ENCODE data around the gene FFAR4.

FFAR4 gene

DNA sequence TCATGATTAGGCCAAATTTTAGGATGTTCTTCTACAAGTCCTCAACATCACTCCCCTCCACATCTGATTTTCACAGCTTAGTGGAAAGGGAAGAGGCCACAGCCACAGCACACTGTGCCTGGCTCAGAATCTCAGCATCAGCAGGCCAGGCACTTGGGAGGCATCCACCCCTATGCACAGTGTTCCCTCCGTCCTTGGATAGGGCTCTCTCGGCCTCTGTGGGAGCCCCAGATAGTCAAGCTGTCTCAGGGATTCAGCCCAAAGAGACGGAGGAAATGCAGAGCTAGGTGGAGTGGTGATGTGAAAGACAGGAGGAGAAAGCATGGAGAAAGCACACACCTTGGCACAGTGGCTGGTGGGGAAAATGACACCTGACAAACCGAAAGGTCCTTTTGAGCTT, 33.3 kb downstream of the FFAR4 start:
- H2BK15ac ChIP-seq (ENCODE audit: low read depth, poor library complexity, severe bottlenecking) = no peak overlapping the region
- WGBS = 83% methylated on average over 4 of the region's 4 CpGs
- H3K23ac ChIP-seq (ENCODE audit: low read length in 2 of 2) = no peak overlapping the region
- DNase-seq = no peak
- H3K27ac ChIP-seq (ENCODE audit: low read length, poor library complexity, severe bottlenecking) = no peak overlapping the region
- no peak overlapping the region for H4K91ac ChIP-seq (ENCODE audit: low read length)
- H3K9me3 ChIP-seq (ENCODE audit: control insufficient read depth, low read length) = no peaks in the 10 kb centered on the region
- no peaks in the 10 kb centered on the region for H3K36me3 ChIP-seq (ENCODE audit: control insufficient read depth in 1 of 2, insufficient read depth in 2 of 2, low read depth in 1 of 2, low read length in 2 of 2)
- H2BK5ac ChIP-seq (ENCODE audit: low read depth, low read length, poor library complexity, severe bottlenecking) = no peak overlapping the region
- H3K79me1 ChIP-seq (replicated peaks; ENCODE audit: low read length, poor library complexity, severe bottlenecking) = no peaks in the 10 kb centered on the region
- H3K4me2 ChIP-seq (ENCODE audit: low read length, poor library complexity, severe bottlenecking) = no peak overlapping the region
- H2AK5ac ChIP-seq (ENCODE audit: low read length, severe bottlenecking) = no peak overlapping the region
- H3K4me3 ChIP-seq (ENCODE audit: insufficient read depth in 1 of 2, low read depth in 1 of 2, low read length in 2 of 2) = no peak overlapping the region
- H4K8ac ChIP-seq (ENCODE audit: low read length) = no peak overlapping the region
- no peak overlapping the region for H3K9ac ChIP-seq (ENCODE audit: low read length)
- H3K27me3 ChIP-seq (ENCODE audit: control insufficient read depth in 1 of 2, insufficient read depth in 1 of 2, low read length in 2 of 2) = peaks cover 29 to 48% of the 10 kb centered on the region in 2 experiments
- H3K18ac ChIP-seq (ENCODE audit: low read depth in 1 of 2, low read length in 2 of 2) = no peak overlapping the region
- H2BK120ac ChIP-seq (ENCODE audit: low read depth, low read length) = no peak overlapping the region
- H3K4me1 ChIP-seq (ENCODE audit: control insufficient read depth, insufficient read depth, low read depth, low read length) = peaks cover 22% of the 10 kb centered on the region
- no peak overlapping the region for H2BK12ac ChIP-seq (ENCODE audit: low read length in 2 of 2)
- no peak overlapping the region for H2AFZ ChIP-seq (ENCODE audit: low read depth, low read length)
- H3K14ac ChIP-seq (ENCODE audit: low read length in 2 of 2) = no peak overlapping the region
- no peak overlapping the region for H3K4ac ChIP-seq (ENCODE audit: low read depth in 1 of 2, low read length in 2 of 2)

DNA sequence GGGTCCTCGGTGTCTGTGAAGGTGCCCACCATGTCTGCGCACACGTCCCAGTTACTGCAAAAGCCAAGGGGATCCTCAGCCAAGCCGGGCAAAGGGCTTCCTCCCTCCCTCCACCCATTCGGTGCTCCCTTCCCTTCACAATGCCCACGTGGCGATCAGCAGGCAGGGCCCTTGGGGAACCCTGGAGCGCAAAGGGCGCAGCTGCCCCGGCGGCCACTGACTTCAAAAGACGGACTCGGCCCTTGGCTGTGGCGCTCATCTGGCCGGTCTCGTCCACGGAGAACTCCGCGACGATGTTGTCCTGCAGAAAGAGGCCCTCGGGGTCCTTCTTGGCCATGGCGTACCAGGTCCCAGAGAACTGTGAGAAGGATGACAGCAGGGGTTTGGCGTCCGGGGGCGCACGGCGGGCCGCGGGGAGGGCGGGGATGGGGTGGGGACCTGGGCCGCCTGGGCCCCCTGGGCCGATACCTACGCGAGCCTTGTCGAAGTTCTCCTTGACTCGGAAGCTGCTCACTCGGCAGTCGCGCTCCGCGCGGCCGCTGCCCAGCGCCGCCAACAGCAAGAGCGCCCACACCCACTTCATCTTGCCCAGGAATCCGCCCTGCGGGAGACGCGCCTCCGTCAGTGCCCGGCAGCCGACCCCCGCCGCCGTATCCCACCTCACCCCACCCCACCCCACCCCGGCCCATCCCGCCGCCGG, 34.1 kb downstream of the FFAR4 start:
- H4K91ac ChIP-seq (ENCODE audit: low read length) = no peak overlapping the region
- no peak overlapping the region for H4K8ac ChIP-seq (ENCODE audit: low read length)
- H2BK15ac ChIP-seq (ENCODE audit: low read depth, poor library complexity, severe bottlenecking) = no peak overlapping the region
- H3K9me3 ChIP-seq (ENCODE audit: control insufficient read depth, low read length) = no peaks in the 10 kb centered on the region
- H3K4ac ChIP-seq (ENCODE audit: low read depth in 1 of 2, low read length in 2 of 2) = no peak overlapping the region
- peak; percentile 37 for DNase-seq
- no peak overlapping the region for H3K14ac ChIP-seq (ENCODE audit: low read length in 2 of 2)
- H3K4me1 ChIP-seq (ENCODE audit: control insufficient read depth, insufficient read depth, low read depth, low read length) = peaks cover 18% of the 10 kb centered on the region
- H3K36me3 ChIP-seq (ENCODE audit: control insufficient read depth in 1 of 2, insufficient read depth in 2 of 2, low read depth in 1 of 2, low read length in 2 of 2) = no peaks in the 10 kb centered on the region
- WGBS = 12% methylated on average over 39 of the region's 60 CpGs
- peak overlapping the region; percentile 50 to 56 for H3K4me3 ChIP-seq (ENCODE audit: insufficient read depth in 1 of 2, low read depth in 1 of 2, low read length in 2 of 2)
- H2BK120ac ChIP-seq (ENCODE audit: low read depth, low read length) = no peak overlapping the region
- H3K18ac ChIP-seq (ENCODE audit: low read depth in 1 of 2, low read length in 2 of 2) = no peak overlapping the region
- H3K79me1 ChIP-seq (replicated peaks; ENCODE audit: low read length, poor library complexity, severe bottlenecking) = no peaks in the 10 kb centered on the region
- H3K27me3 ChIP-seq (ENCODE audit: control insufficient read depth in 1 of 2, insufficient read depth in 1 of 2, low read length in 2 of 2) = peaks cover 29 to 49% of the 10 kb centered on the region in 2 experiments
- no peak overlapping the region for H2BK12ac ChIP-seq (ENCODE audit: low read length in 2 of 2)
- H3K4me2 ChIP-seq (ENCODE audit: low read length, poor library complexity, severe bottlenecking) = peak overlapping the region; percentile 100
- H2BK5ac ChIP-seq (ENCODE audit: low read depth, low read length, poor library complexity, severe bottlenecking) = no peak overlapping the region
- no peak overlapping the region for H2AFZ ChIP-seq (ENCODE audit: low read depth, low read length)
- no peak overlapping the region for H3K23ac ChIP-seq (ENCODE audit: low read length in 2 of 2)
- no peak overlapping the region for H3K9ac ChIP-seq (ENCODE audit: low read length)
- no peak overlapping the region for H3K27ac ChIP-seq (ENCODE audit: low read length, poor library complexity, severe bottlenecking)
- no peak overlapping the region for H2AK5ac ChIP-seq (ENCODE audit: low read length, severe bottlenecking)

DNA sequence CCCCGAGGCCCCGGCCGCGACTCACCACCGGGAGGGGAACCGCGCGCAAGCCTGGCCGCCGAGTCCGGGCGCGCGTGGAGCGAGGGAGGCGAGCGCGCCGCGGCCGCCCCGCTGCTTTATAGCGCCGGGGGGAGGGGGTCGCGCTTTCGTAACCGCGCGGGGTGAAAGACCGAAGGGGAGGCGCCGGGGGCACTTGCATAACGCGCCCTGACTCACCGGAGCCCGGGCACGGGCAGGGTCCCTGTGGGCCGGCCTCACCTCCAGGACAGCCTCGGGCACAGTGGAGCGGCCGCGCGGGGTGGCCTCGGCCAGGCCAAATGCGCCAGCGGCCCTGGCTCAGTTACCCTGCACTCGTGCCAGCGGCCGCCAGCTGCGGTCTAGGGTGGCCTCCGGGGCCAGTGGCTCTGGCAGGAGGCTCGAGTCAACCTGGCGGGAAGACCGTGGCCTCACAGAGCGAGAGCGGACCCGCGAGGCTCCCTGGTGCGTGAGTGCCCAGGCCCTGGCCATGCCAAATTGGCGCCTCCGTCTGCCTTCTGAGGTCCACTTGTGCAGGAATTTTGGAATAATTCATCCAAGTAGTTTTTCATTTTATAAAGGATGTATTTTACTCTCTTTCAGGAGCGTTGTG, 34.8 kb downstream of the FFAR4 start, which contains the start of gene RBP4:
RBP4 (minus strand) TSS at position 90 of the 628 bp plus-strand sequence. CDS start 207 bp downstream, outside the sequence.
- H3K4me3 ChIP-seq (ENCODE audit: insufficient read depth in 1 of 2, low read depth in 1 of 2, low read length in 2 of 2) = peak within 1 kb of the TSS; percentile 56 to 63
- DNase-seq = peak; percentile 18
- no peak within 1 kb of the TSS for H2AK5ac ChIP-seq (ENCODE audit: low read length, severe bottlenecking)
- no peak within 1 kb of the TSS for H2BK12ac ChIP-seq (ENCODE audit: low read length in 2 of 2)
- H2BK120ac ChIP-seq (ENCODE audit: low read depth, low read length) = no peak within 1 kb of the TSS
- no peak within 1 kb of the TSS for H4K91ac ChIP-seq (ENCODE audit: low read length)
- H3K27me3 ChIP-seq (ENCODE audit: control insufficient read depth in 1 of 2, insufficient read depth in 1 of 2, low read length in 2 of 2) = peaks cover 29 to 54% of the 10 kb centered on the region in 2 experiments
- no peak within 1 kb of the TSS for H3K27ac ChIP-seq (ENCODE audit: low read length, poor library complexity, severe bottlenecking)
- no peak within 1 kb of the TSS for H3K4ac ChIP-seq (ENCODE audit: low read depth in 1 of 2, low read length in 2 of 2)
- H3K36me3 ChIP-seq (ENCODE audit: control insufficient read depth in 1 of 2, insufficient read depth in 2 of 2, low read depth in 1 of 2, low read length in 2 of 2) = no peaks in the 10 kb centered on the region
- no peak within 1 kb of the TSS for H3K23ac ChIP-seq (ENCODE audit: low read length in 2 of 2)
- H2BK15ac ChIP-seq (ENCODE audit: low read depth, poor library complexity, severe bottlenecking) = no peak within 1 kb of the TSS
- no peak within 1 kb of the TSS for H3K14ac ChIP-seq (ENCODE audit: low read length in 2 of 2)
- no peak within 1 kb of the TSS for H3K18ac ChIP-seq (ENCODE audit: low read depth in 1 of 2, low read length in 2 of 2)
- peaks cover 15% of the 10 kb centered on the region for H3K4me1 ChIP-seq (ENCODE audit: control insufficient read depth, insufficient read depth, low read depth, low read length)
- H3K4me2 ChIP-seq (ENCODE audit: low read length, poor library complexity, severe bottlenecking) = peak within 1 kb of the TSS; percentile 100
- 3% methylated on average over 43 of the region's 63 CpGs for WGBS
- no peak within 1 kb of the TSS for H3K9ac ChIP-seq (ENCODE audit: low read length)
- H3K79me1 ChIP-seq (replicated peaks; ENCODE audit: low read length, poor library complexity, severe bottlenecking) = no peaks in the 10 kb centered on the region
- H4K8ac ChIP-seq (ENCODE audit: low read length) = no peak within 1 kb of the TSS
- H3K9me3 ChIP-seq (ENCODE audit: control insufficient read depth, low read length) = no peaks in the 10 kb centered on the region
- H2AFZ ChIP-seq (ENCODE audit: low read depth, low read length) = no peak within 1 kb of the TSS
- no peak within 1 kb of the TSS for H2BK5ac ChIP-seq (ENCODE audit: low read depth, low read length, poor library complexity, severe bottlenecking)

DNA sequence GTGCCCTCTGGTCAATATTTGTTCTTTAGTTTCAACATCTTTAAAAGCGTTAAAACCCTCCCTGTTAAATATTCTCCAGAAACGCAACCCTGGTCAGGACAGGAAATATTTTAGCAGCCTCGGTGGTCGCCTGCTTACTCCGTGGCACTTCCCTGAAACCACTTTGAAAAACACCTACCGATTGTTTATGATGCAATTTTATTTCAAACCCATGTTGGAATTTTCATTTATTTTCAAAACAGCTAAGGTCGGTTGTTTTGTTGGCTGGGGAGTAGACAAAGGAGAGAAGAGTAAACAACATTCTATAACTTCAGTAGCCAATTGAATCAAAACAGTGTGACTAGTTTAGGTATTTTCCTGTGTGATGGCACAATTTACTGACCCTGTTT, 35.3 kb downstream of the FFAR4 start:
- Histone ChIP-seq H4K91ac (ENCODE audit: low read length) (no peak overlapping the region), H4K8ac (ENCODE audit: low read length) (no peak overlapping the region), H3K14ac (ENCODE audit: low read length in 2 of 2) (no peak overlapping the region), H3K4me1 (ENCODE audit: control insufficient read depth, insufficient read depth, low read depth, low read length) (peaks cover 15% of the 10 kb centered on the region), H2BK12ac (ENCODE audit: low read length in 2 of 2) (no peak overlapping the region), H3K36me3 (ENCODE audit: control insufficient read depth in 1 of 2, insufficient read depth in 2 of 2, low read depth in 1 of 2, low read length in 2 of 2) (no peaks in the 10 kb centered on the region), H2AK5ac (ENCODE audit: low read length, severe bottlenecking) (no peak overlapping the region), H3K79me1 (replicated peaks; ENCODE audit: low read length, poor library complexity, severe bottlenecking) (no peaks in the 10 kb centered on the region), H2BK5ac (ENCODE audit: low read depth, low read length, poor library complexity, severe bottlenecking) (no peak overlapping the region), H3K4me2 (ENCODE audit: low read length, poor library complexity, severe bottlenecking) (peak overlapping the region; percentile 100), H3K27ac (ENCODE audit: low read length, poor library complexity, severe bottlenecking) (no peak overlapping the region), H3K23ac (ENCODE audit: low read length in 2 of 2) (no peak overlapping the region), H3K4ac (ENCODE audit: low read depth in 1 of 2, low read length in 2 of 2) (no peak overlapping the region), H2AFZ (ENCODE audit: low read depth, low read length) (no peak overlapping the region), H2BK120ac (ENCODE audit: low read depth, low read length) (no peak overlapping the region), H3K9me3 (ENCODE audit: control insufficient read depth, low read length) (no peaks in the 10 kb centered on the region), H3K4me3 (ENCODE audit: insufficient read depth in 1 of 2, low read depth in 1 of 2, low read length in 2 of 2) (peak overlapping the region in 1 of 2 experiments; percentile 63), H3K9ac (ENCODE audit: low read length) (no peak overlapping the region), H3K18ac (ENCODE audit: low read depth in 1 of 2, low read length in 2 of 2) (no peak overlapping the region), H3K27me3 (ENCODE audit: control insufficient read depth in 1 of 2, insufficient read depth in 1 of 2, low read length in 2 of 2) (peaks cover 29 to 58% of the 10 kb centered on the region in 2 experiments), H2BK15ac (ENCODE audit: low read depth, poor library complexity, severe bottlenecking) (no peak overlapping the region)
- 6% methylated on average over 7 of the region's 7 CpGs for WGBS
- no peak for DNase-seq

Data from mesenchymal stem cell (in vitro differentiated cells and primary cell).